ENCODE data around the gene ZNF429. TPM values are rescaled to one million over a fixed set of nuclear protein-coding genes. Genes with fewer than 3 reads are reported as not detected.
"Not testable (repeated sequence)": the region's sequence is repeated elsewhere in the genome, so short reads cannot be mapped to it uniquely, and the experiment has no call there.

The ZNF429 gene
- total RNA-seq, 2 donors from 2014 or later: 8.4 to 9.9 TPM

DNA sequence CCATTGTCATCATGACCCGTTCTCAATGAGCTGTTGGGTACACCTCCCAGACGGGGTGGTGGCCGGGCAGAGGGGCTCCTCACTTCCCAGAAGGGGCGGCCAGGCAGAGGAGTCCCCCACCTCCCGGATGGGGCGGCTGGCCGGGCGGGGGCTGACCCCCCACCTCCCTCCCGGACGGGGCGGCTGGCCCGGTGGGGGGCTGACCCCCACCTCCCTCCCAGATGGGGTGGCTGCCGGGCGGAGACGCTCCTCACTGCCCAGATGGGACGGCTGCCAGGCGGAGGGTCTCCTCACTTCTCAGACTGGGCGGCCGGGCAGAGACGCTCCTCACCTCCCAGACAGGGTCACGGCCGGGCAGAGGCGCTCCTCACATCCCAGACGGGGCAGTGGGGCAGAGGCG is 5.7 kb downstream of the ZNF429 start:
- intact Hi-C loops (cut with DNase I); DNase-seq (ENCODE audit: low spot score): not testable (repeated sequence)

DNA sequence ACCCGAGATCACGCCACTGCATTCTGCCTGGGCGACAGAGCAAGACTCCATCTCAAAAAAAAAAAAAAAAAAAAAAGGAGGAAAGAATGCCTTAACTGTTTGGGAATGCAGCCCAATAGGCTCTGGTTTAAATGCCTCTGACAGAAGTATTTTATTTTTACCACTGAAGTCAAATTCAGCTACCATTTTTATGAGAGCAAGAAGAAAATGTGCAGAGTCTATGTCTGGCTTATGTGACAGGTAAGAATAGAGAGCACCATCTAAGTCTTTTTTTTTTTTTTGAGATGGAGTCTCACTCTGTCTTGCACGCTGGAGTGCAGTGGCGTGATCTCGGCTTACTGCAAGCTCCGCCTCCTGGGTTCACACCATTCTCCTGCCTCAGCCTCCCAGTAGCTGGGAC is 7.2 kb downstream of the ZNF429 start:
- DNase-seq (ENCODE audit: low spot score); intact Hi-C loops (cut with DNase I): not testable (repeated sequence)

DNA sequence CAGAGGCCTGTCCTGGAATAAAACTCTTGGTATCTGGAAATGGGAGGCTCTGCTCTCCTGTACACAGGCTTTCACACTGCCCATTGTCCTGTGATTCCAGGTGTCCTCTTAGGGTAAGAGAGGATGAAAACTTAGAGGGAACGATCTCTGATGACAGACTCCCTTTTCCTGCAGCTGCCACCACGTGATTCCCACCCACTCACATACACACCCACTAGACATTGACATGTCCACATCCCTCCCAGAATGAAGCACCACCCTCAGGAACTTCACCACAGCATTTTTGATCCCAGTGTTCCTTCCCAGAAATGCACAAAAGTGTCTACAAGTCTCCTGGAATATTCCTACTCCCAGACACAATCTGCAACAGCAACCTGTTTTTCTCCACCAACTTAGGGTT is 8.2 kb downstream of the ZNF429 start:
- intact Hi-C loops (cut with DNase I): loop anchor here in 1 of 2 donors (2.0 kb wide), 1 partner anchor 41 kb away; no protein-coding TSS in a partner anchor
- no peak for DNase-seq (ENCODE audit: low spot score)

DNA sequence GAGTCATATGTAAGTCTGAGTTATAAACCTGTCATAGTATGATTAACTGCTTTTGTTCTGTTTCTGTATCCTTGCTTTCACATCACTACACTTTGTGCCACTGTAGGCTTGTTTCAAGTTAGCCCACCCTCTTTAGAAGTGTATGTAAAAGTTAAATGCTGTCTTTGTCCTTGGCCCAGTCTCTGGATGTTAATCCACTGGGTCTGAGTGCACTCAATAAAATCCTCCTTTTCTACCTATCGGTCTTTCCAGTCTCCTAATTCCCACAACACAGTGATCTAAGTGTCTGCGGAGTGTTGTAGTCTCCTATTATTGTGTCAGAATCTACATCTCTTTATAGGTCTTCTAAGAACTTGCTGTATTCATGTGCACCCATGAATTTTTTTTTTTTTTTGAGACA is 14.1 kb downstream of the ZNF429 start:
- DNase-seq (ENCODE audit: low spot score): no peak

DNA sequence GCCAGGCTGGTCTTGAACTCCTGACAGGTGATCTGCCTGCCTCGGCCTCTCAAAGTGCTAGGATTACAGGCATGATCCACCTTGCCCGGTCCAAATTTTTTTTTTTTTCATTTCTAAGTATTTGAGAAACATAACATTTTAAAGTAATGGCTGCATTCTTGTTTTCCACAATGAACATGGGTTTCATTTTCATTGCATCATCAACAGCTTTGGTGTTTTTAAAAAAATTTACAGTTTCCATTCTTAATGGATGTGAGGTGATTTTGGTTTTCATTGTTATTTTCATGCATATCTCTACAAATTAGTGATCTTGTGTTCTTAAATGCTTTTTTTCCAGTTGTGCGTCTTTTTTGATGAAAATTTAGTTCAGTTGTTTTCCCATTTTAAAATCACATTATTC is 27.5 kb downstream of the ZNF429 start:
- no peak for DNase-seq (ENCODE audit: low spot score)
- intact Hi-C loops (cut with DNase I): no loop called here

More for the DNA sequence above, 14.1 kb downstream of the ZNF429 start:
- intact Hi-C loops (cut with DNase I): no loop called here

DNA sequence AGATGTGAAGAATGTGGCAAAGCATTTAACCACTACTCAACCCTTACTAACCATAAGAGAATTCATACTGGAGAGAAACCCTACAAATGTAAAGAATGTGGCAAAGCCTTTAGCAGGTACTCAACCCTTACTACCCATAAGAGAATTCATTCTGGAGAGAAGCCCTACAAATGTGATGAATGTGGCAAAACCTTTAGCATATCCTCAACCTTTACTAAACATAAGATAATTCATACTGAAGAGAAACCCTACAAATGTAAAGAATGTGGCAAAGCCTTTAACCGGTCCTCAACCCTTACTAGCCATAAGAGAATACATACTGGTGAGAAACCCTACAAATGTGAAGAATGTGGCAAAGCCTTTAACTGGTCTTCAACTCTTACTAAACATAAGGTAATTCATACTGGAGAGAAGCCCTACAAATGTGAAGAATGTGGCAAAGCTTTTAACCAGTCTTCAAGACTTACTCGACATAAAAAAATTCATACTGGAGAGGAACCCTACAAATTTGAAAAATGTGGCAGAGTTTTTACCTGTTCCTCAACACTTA is 31.4 kb downstream of the ZNF429 start:
- DNase-seq (ENCODE audit: low spot score); intact Hi-C loops (cut with DNase I): not testable (repeated sequence)

DNA sequence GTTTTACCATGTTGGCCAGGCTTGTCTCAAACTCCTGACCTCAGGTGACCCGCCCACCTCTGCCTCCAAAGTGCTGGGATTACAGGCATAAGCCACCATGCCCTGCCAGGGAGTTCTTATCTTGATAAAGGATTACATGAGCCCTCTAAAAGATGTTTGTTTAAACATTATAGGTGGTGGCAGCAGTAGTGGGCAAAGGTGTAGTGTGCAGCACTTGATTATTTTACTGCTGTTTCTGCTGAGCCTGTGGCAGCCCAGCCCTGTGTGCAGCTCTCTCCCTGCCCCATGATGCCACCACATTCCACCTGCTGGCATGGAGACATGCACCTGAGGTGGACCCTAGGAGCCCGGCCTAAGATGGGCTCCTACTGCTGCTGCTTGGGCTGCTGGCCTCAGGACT is 54.0 kb downstream of the ZNF429 start:
- DNase-seq (ENCODE audit: low spot score): no peak
- intact Hi-C loops (cut with DNase I): no loop called here

DNA sequence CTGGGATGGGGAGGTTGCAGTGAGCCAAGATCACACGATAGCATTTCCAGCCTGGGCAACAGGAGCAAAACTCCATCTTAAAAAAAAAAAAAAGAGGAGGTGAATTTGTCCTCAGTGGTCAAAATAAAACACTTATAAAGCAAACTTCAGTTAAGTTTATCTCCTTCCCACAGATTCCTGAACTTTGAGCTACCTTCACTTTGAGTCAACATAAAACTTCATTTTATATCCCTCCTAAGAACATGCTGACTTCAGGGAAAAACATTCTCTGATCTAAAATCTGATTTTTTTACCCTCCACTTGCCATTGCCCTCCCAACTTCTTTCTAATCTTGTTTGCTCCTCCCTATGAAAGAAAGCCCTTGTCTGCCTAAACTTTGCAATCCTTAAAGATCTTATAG is 59.0 kb downstream of the ZNF429 start:
- no peak for DNase-seq (ENCODE audit: low spot score)
- intact Hi-C loops (cut with DNase I): no loop called here

DNA sequence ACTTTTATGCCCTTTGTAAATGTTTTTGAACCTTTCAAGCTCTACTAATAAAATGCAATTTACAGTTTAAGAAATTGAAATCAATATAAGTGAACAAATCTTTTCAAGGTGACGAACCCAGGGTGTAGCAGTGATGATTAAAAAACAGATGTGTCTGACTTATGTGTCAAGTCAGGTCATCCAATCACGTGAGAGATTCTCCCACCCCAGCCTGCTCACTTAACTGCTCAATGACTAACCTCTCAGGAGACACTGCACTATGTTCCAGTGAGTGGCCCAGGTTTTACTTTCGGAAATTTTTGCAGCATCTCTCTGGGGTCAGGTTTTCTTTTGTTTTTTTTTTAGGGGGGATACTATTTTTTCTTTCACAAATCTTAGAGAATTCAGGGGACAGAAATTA is 60.7 kb downstream of the ZNF429 start:
- intact Hi-C loops (cut with DNase I): no loop called here
- DNase-seq (ENCODE audit: low spot score): no peak

DNA sequence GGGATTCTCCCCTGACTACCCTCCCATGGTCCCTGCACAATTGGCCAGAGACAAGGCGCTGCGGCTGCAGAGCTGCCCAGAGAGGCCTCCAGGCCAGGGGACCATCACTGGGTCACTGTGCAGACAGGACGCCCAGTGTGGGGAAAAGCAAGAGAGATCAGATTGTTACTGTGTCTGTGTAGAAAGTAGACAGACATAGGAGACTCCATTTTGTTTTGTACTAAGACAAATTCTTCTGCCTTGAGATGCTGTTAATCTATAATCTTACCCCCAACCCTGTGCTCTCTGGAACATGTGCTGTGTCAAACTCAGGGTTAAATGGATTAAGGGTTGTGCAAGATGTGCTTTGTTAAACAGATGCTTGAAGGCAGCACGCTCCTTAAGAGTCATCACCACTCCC is 62.4 kb downstream of the ZNF429 start:
- intact Hi-C loops (cut with DNase I); DNase-seq (ENCODE audit: low spot score): not testable (repeated sequence)

DNA sequence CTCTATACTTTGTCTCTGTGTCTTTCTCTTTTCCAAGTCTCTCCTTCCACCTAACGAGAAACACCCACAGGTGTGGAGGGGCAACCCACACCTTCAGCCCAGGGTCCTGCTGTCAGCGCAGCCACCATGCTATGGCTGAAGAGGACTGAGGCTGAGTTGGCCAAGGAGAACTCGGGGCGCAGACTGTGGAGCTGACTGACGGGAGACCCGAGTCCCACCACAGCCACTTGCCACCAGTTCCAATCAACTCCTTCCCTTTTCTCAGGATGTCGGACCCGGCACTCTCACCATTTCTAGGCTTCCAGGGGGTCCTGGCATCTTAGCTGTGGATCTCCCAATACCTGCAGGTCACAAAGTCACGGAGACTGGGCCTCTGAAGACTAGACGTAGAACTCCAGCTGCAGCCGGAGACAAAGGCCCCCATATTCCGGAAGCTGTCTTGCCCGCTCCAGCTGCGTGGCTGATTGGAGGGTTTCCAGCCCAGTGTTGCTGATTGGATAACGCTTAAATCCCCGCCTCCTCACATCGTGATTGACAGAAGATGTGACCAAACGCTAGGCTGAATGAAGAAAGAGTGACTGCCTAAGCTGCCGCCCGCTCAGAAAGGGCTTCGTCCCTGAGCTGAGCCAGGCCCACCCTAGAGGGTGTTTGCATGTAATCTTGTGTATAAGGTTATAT is 63.6 kb downstream of the ZNF429 start:
- peak; percentile 93 for DNase-seq (ENCODE audit: low spot score)
- intact Hi-C loops (cut with DNase I): no loop called here

DNA sequence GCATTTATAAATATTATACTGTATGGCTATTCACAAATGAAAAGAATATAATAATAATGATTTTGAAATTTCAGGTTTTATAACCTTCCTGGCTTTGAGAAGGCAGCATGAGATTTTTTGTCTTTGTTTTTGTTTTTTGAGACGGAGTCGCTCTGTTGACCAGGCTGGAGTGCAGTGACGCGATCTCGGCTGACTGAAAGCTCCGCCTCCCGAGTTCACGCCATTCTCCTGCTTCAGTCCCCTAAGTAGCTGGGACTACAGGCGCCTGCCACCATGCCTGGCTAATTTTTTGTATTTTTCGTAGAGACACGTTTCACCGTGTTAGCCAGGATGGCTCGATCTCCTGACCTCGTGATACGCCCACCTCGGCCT is 64.1 kb downstream of the ZNF429 start:
- intact Hi-C loops (cut with DNase I): no loop called here
- DNase-seq (ENCODE audit: low spot score): no peak

DNA sequence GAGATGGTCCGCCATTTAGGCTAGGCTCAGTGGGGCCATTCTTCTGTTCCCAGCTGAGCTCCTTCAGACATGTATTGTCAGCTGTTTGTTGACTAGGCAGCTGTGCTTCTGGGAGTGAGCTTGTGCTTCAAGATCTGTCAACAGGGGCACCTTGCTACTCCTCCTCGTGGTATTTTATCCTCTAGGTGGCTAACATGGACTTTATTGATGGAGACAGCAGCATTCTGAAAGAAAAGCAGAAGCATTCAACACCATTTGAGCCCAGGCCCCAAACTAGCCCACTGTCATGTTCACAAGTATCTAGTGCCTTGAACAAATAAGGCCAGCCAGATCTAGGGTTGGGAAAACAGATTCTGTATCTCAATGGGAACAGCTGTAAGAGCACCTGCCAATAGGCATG is 65.9 kb downstream of the ZNF429 start:
- DNase-seq (ENCODE audit: low spot score): no peak
- intact Hi-C loops (cut with DNase I): no loop called here

DNA sequence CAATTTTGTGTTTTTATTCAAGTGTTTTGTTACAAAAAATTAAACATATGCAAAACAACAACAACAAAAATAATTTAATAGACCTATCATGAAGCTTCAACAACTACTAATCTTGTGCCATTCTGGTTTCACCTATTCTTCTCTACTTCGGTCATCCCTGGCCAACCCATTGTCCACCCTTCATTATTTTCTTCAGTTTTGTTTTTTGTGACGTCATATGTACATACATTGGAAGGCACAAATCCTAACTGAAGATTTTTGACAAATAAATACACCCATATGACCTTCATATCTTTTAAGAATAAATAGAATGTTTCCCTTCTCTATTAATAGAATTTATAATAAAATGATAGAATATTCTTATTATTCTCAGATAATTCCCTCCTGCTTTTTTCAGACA is 69.2 kb downstream of the ZNF429 start:
- no peak for DNase-seq (ENCODE audit: low spot score)
- intact Hi-C loops (cut with DNase I): no loop called here

DNA sequence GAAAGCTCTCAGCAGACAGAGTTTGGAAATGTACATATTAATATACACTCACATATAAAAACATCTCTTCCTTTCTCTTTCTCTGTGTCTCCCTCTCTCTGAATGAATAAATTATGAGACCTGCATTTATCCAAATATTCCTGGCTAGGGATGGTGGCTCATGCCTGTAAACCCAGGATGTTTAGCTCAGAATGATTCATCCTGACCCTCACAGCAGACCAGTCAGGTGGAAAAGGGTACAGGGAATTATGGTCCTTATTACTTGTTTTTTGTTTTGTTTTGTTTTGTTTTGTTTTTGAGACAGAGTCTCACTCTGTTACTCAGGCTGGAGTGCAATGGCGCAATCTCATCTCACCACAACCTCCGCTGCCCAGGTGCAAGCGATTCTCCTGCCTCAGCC is 71.1 kb downstream of the ZNF429 start:
- intact Hi-C loops (cut with DNase I): no loop called here
- no peak for DNase-seq (ENCODE audit: low spot score)

DNA sequence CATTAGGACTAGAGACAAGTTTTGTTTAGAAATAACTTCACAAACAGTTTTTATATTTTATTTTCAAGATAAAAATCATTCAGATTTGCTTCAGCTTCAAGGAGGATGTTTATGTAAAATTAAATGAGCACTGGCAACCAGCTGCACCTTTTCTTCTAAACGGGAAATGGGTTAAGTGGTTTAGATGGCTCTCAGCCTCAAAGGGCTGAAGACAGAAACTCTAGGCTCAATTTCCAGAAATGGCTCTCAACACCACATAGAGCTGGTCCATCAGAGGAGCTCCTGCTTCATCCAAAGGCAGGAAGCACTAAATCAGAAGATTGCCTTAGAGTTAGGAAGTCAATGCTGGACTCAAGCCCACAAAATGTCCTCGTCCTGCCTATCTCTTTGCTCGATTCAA is 74.7 kb downstream of the ZNF429 start:
- intact Hi-C loops (cut with DNase I): loop anchor here in 1 of 2 donors (10.0 kb wide), 1 partner anchor 1075 kb away; no protein-coding TSS in a partner anchor
- no peak for DNase-seq (ENCODE audit: low spot score)

DNA sequence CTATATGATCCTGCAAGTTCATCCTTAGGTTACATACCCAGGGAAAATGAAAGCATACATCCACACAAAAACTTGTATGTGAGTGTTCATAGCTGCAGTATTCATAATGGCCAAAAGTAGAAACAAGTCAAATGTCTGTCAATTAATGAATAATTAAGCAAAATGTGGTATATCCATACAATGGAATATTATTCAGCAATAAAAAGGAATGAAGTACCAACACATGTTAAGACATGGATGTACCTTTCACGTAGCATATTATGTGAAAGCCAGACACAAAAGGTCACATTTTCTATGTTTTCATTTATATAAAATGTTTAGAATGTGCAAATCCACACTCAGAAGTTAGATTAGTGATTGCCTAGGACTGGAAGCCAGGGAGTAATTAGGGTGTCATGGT is 75.4 kb downstream of the ZNF429 start:
- intact Hi-C loops (cut with DNase I): loop anchor here in 1 of 2 donors (10.0 kb wide), 1 partner anchor 1074 kb away; no protein-coding TSS in a partner anchor
- DNase-seq (ENCODE audit: low spot score): no peak

DNA sequence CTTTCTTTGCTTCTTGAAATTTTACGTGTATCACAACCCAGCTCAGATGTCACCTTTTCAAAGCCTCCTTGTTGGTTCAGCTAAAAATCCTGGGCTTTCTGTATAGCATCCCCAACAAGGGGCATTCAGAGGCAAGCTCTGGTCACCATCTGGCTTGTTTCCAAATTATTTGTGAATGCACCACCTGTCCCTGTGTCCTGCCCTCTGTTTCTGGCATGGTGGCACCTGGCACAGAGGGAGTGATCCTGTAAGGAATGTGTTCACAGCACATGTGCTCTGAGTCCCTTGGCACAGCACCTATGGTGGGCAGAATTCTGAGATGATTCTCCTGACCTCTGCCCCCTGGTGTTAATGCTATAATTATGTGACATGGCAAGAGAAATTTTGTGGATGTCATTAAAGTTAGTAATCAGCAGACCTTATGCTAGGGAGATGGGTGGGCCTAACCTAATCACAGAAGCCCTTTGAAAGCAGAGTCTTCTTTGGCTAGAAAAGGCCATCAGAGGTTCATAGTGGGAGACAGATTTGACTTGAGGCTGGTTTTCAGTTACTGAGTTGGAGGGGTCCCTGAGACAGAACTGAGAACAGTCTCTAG is 76.3 kb downstream of the ZNF429 start:
- no peak for DNase-seq (ENCODE audit: low spot score)
- intact Hi-C loops (cut with DNase I): loop anchor here in 1 of 2 donors (10.0 kb wide), 1 partner anchor 1073 kb away; no protein-coding TSS in a partner anchor

DNA sequence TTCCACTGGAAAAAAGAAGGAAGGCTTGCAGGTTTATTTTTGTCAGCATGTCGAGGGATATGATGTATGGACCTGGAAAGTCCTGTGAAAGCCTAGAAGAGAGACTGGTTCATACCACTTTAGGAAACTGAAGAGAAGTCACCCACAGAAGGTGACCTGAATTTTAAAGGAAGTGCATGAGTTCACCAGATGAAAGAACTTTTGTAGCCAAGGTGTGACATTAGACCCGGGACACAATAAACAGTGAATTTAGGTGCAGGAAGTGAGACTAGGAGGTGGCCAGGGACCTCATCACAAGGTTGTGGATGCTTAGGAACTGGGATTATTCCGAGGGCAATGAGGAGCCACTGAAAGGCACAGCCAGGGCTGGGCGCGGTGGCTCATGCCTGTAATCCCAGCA is 79.1 kb downstream of the ZNF429 start:
- no peak for DNase-seq (ENCODE audit: low spot score)
- intact Hi-C loops (cut with DNase I): loop anchor here in 1 of 2 donors (2.0 to 10.0 kb wide), 2 partner anchors 920 to 1070 kb away; no protein-coding TSS in a partner anchor

DNA sequence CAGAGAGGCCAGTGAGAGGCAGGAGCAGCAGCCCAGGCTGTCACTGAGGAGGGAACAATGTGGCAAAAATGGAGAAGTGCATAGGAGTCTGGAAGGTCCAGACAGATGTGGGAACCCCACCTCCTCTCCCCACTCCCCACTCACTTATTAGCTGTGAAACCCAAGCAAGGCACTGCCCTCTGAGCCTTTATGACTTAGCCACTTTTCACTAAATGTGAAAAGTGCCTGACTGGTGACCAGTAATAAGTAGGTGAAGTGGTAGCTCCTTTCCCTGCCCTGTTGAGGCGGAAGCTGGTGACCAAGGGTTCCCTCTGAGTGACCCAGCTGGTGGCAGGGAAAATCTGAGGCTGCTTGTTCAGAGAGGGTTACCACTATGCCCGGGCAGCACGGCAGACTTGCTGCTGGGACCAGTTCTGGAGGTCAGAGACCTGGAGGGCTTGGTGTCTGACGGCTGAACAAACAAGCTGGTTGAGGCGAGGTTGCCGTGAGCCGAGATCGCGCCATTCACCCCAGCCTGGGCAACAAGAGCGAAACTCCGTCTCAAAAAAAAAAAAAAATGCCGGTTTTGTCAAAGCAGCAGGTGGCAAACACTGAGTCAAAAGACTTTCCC is 80.0 kb downstream of the ZNF429 start:
- intact Hi-C loops (cut with DNase I): loop anchor here in 1 of 2 donors (2.0 to 10.0 kb wide), 2 partner anchors 921 to 1069 kb away; no protein-coding TSS in a partner anchor

More for the DNA sequence above, 80.0 kb downstream of the ZNF429 start:
- DNase-seq (ENCODE audit: low spot score): no peak
